Activated gamma-delta T cell (primary cell): ENCODE data around the gene WWP2.

Source experiments
- DNase-seq: peaks from one replicate; lab custom pipeline; 2025; lab: John Stamatoyannopoulos, UW

WWP2 gene

GRCh38 chr16:69927056-69927757 lies 165.1 kb downstream of the WWP2 start:
- no peak for DNase-seq

DNA sequence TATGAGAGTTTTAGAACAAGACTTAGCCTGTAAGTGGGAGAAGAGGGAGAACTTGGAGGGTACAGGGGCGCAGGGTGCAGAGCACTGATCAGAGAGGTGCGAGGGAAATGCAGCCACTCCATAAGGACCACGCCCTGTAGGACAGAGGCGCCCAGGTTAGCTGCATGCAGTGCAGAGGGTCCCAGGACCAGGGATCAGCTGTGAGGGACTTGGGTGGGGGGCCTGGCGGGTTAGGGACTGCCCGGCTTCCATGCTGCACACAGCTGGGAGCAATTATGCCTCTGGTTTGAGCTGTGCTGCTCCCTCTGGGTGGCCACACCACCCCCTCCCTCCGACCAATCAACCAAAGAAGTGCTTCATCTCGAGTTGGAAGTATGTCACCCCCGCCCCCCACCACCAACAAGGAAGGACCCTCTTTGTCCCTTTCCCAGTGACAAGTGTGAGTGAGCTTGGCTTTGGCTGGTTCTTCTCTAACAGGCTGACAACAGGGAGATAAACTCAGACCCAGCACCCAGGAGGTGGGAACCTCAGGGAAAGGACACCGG lies 166.8 kb downstream of the WWP2 start:
- DNase-seq, result no peak

- DNase-seq, result no peak
Observed at GRCh38 chr16:69929480-69929879, 167.3 kb downstream of the WWP2 start.

GRCh38 chr16:69930117-69930776 lies 168.1 kb downstream of the WWP2 start:
- no peak for DNase-seq

- DNase-seq, result no peak
Observed at GRCh38 chr16:69931631-69932030, 169.5 kb downstream of the WWP2 start.

DNA sequence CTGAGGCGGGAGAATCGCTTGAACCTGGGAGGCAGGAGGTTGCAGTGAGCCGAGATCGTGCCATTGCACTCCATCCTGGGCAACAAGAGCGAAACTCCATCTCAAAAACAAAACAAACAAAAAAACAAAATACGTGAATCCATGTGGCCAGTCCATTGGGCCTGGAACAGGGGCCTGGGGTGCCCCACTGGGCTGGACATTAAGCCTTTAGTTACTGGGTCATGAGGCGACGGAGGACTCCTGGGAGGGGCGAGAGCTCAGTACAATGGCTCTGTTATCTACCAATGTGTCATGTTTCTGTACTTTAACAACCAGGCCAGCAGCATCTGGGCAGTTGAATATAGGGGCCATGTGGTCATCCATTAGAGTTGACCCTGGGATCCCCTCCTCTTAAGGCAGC lies 170.1 kb downstream of the WWP2 start:
- no peak for DNase-seq

DNA sequence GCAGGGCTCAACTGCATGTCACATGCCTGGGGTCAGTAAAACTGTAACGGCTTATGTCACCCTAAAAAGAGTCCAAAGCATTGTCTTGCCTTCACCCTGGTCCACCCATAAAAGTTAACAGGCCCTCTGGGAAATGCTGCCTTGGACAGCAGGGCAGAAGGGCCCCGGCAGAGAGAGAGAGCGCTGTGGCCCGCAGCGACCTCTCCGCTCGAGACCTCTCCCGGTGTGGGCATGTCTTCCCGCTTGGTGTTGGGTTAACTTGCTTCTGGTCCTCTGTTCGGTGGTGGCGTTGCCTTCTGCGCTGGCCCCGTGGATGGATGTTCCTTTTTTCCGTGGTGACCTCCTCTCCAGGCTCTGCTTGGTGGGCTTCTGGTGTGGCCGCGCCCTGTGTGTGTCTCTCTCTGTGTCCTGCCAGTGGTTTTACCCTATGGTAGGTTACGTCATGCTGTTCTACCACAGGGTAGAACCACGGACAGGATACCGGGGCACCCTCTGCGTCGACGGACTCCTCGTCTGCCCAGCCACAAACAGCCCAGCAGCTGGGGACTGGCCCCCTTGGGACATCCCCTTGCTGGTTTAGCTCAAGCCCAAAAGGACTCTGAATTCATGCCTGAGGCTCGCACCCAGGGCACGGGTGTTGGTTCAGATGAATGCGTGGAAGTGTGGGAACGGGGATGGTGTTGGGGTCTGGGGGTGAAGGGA lies 170.7 kb downstream of the WWP2 start:
- no peak for DNase-seq

- DNase-seq, result no peak
Observed at GRCh38 chr16:69934044-69934443, 171.9 kb downstream of the WWP2 start.

DNA sequence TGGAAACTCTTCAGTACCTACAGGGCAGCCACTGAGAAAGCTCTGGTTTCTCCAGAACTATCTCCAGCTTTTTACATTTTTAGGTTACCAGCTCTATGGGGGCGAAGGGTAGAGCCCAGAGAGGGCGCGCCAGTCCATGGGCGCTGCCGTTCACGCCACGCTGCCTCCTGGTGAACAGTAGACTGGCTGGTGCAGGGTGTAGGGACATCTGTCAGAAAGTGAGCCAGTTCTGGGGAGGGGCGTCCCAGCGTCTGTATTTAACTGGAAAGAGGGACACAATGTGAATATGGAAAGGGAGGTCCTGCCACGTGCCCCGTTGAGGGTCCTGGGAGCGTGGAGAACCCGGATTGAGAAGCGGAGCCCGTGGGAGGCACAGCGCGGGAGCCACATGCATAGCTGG lies 172.6 kb downstream of the WWP2 start:
- DNase-seq, result no peak

DNA sequence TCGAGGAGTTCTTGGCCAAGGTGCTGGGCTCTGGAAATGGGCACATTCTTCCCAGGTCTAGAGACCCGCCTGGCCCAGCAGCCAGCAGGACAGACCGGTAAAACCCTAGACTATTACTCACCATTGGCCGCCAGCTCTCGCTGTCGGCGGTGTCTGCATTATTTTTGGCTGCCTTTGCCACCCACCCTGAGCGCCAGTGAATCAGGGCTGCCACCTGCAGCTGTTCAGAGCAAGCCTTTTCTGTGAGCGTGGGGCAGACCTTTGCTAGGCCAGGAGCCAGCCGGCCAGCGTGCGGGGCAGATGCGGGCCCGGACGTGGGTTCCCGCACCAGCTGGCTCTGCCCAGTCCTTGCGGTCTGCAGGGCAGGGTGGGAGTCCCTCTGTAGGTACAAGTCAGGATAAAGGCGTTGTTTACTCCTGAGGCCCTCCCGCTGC lies 173.2 kb downstream of the WWP2 start:
- no peak for DNase-seq

DNA sequence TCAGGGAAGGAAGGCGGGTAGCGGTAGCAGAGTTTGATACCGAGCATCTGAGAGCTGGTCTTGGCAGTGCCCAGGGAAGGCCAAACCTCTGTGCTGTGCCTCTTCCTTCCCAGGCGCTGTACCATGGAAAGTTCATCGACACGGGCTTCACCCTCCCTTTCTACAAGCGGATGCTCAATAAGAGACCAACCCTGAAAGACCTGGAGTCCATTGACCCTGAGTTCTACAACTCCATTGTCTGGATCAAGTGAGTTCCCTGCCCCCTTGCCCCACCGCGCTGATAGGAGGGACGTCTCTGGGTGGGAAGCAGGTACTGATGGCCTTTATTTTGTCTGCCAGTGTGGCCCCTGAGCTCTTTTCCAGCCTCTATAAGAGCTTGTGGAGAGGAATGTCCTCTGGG lies 173.6 kb downstream of the WWP2 start:
- DNase-seq, result no peak

GRCh38 chr16:69936252-69936651 lies 174.1 kb downstream of the WWP2 start:
- DNase-seq, result no peak

DNA sequence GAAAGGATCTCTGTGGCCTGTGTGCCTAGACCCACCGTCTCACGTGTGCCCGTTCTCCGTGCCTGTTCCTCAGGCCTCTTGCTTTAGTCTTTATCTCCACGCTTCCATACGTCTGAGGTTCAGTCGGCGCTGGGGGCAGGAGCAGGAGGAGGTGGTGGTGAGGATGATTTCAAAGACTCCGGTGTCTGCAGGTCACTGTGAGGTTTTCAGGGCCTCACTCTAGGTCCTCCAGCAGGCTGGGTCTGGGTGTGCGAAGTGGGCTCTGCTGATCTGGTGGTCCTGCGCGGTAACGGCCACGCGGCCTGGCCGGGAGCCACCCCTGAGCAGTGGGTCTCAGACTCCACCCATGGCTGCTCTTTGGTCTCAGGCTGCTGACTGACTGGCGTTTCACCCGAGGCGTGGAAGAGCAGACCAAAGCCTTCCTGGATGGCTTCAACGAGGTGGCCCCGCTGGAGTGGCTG lies 174.6 kb downstream of the WWP2 start:
- DNase-seq, result no peak

GRCh38 chr16:69937465-69937951 lies 175.4 kb downstream of the WWP2 start:
- DNase-seq, result no peak

DNA sequence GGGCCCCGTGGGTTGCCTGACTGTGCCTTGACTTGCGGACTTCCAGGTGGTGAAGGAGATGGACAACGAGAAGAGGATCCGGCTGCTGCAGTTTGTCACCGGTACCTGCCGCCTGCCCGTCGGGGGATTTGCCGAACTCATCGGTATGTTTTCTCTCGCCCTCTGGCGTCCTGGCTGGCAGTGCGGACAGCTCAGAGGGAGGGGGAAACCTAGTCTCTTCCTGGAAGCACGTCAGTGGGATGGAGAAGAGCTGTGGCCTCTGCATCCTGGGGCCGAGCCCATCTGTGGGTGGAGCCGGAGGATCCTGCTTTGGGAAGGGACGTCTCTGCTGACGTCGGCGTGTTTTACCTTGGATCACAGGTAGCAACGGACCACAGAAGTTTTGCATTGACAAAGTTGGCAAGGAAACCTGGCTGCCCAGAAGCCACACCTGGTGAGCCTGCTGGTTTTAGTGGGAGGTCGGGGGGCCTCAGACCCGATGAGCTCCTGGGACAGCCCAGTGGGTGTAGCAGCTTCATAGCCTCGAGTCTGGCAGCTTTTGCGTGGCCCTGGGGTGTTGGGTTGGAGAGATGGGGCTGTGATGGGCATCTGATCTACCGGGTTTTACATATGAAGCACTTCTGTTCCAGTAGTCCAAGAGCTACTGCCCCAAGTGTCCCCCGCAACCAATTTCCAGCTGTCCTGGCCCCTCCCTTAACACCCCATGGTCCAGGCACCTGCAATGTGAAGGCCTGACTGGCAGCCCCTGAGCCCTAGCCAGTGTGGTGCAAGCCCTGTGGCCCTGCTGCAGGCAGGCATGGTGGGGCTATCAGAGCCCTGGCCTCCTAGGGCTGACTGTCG lies 177.1 kb downstream of the WWP2 start:
- no peak for DNase-seq

GRCh38 chr16:69939821-69940585 lies 177.9 kb downstream of the WWP2 start:
- no peak for DNase-seq

DNA sequence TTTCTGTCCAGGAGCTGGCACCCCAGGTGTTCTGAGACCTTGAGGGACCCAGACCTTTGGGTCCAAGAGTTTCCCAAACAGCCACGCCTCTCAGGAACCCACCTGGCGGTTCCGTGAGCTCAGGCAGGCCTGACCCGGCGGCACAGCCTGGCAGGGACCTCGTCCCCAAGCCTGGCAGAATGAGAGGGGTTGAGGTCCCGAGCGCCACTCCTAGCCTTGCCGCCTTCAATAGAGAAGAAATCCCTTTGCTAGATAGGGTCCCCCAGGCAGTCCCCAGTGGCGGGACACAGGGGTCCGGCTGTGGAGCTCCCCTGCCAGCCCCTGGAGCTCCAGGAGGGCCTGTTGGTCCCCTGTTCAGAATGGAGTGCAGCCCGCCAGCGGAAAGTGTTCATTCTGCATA lies 178.5 kb downstream of the WWP2 start:
- DNase-seq, result no peak

- DNase-seq, result no peak
Observed at GRCh38 chr16:69941251-69942098, 179.3 kb downstream of the WWP2 start.

GRCh38 chr16:69942099-69942491 lies 180.0 kb downstream of the WWP2 start:
- DNase-seq, result no peak

GRCh38 chr16:69942627-69943170 lies 180.6 kb downstream of the WWP2 start:
- DNase-seq, result no peak
